ENCODE data around the gene CACNA2D3.

The CACNA2D3 gene

DNA sequence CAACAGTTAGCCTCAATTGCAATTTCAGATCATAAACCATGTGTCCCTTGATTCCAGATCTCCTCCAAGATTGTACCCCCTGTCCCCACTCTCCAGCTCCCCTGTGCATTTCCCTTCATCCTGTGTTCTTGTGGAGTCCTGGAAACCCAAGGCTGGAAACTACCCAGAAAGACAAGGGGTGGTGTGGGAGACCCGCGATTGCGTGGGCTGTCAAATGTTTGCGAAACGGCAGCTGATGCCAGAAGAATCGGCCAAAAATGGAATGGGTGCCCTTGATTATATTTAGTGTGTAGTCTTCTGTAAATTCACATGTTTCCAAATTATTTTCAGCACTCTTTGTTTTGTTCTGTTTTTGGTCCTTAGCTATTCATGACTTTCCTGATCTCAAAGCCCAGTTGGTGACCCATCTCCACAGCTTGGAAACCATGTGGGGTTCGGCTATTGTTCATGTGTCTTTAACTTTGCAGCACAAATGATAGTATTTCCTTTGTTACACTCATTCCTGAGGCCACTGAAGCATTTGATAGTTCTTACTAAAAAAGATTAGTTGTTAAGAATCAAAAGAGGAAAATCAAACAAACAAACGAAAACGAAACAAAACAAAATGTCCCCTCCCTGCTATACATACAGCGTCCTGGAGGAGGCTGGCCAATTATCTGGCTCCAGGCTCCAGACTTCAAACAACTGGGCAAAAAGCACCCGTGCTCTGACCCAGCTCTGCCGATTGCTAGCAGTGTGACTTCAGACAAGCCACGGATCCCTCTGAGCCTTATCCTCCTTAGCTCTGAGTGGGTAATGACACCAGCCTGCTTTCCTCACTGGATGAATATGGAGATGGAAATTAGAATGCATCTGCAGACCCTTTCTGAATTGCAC, 120.9 kb downstream of the CACNA2D3 start:
- no peak for FAIRE-seq
- TF ChIP-seq, protein P1, sequence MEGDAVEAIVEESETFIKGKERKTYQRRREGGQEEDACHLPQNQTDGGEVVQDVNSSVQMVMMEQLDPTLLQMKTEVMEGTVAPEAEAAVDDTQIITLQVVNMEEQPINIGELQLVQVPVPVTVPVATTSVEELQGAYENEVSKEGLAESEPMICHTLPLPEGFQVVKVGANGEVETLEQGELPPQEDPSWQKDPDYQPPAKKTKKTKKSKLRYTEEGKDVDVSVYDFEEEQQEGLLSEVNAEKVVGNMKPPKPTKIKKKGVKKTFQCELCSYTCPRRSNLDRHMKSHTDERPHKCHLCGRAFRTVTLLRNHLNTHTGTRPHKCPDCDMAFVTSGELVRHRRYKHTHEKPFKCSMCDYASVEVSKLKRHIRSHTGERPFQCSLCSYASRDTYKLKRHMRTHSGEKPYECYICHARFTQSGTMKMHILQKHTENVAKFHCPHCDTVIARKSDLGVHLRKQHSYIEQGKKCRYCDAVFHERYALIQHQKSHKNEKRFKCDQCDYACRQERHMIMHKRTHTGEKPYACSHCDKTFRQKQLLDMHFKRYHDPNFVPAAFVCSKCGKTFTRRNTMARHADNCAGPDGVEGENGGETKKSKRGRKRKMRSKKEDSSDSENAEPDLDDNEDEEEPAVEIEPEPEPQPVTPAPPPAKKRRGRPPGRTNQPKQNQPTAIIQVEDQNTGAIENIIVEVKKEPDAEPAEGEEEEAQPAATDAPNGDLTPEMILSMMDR (IDR thresholded peaks at IDR 0.05; ENCODE audit: insufficient read depth, missing control alignments): no peak
- no peak for DNase-seq (ENCODE audit: insufficient read length, low spot score)

DNA sequence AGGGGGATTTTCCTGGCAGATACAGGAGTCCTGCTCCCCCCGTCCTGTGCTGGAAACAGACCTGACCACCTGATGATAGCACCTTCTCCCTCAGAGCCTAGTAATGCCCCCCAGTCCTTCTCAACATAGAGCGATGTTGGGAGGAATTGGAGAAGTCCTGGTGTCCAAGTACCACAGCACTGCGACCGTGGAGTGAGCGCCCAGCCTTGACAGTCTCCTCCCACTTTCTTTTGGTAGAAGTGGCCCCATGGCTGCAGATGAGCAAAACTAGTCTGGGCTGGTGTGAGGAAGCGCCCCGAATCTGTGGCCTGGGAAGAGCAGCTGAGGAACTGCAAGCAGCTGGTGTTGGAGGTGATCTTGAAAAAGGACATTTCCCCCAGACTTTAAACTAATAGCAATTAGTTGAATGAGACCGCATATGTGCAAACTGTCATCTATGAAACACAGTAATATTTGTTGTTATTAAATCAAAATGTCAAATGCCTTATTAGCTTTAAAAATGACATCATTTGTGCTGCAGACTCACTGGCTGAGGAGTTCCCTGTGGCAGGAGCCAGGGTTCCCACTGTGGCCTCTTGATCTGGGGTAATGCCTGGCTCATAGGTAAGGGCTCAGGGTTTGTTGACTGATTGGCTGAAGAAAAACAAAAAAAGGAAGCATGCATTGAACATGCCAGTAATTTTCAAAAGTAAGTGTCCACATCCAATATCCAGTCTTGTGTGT, 121.8 kb downstream of the CACNA2D3 start:
- no peak for DNase-seq (ENCODE audit: insufficient read length, low spot score)
- TF ChIP-seq, protein P1 (IDR thresholded peaks at IDR 0.05; ENCODE audit: insufficient read depth, missing control alignments): no peak
- FAIRE-seq: no peak

DNA sequence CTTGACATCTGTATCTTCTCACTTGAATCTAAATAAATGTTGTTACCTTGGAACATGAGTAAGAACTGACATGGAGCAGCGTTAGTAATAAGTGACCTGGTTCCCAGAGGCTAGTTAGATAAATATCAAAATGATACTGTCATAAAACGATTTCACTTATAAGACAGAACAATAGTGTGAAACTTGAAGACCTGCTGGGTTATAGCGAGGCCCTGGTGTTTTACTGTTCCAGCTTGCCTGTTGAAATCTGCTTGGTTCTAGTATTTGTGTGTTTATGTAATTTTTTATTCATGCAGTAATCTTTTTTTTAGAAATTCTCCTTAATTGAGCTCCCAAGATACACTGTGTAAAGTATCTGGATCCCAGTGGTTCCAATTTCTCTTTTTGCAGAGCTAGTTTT, 129.4 kb downstream of the CACNA2D3 start:
- TF ChIP-seq, protein P1 (IDR thresholded peaks at IDR 0.05; ENCODE audit: insufficient read depth, missing control alignments): no peak
- no peak for FAIRE-seq
- no peak for DNase-seq (ENCODE audit: insufficient read length, low spot score)

DNA sequence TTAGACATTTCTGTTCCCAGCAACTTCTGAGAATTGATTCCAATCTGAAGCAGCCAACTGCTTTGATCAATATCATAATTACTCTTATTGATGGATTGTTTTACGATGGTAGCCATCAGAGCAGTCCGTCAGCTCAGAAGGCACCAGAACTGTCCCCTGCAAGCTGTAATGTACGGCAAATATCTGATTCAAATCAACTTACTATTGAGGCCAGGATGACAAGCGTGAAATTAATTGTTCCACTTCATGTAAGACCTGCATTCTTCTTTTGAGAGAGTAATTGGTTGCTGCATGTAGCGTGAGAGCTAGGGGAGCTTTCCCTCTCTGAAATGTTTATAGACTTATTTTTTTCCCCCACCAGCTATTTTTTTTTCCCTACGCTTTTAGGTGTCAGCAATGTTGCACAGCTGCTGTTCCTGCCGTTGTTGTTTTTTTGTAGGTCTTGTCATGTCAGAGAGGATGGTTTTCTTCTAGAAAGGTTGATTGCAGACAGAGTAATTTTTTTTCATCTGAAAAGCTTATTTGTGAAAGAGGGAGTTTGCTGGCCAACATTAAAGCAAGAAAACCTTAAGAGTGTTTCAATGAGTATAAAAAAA, 134.9 kb downstream of the CACNA2D3 start:
- TF ChIP-seq, protein P1 (IDR thresholded peaks at IDR 0.05; ENCODE audit: insufficient read depth, missing control alignments): no peak
- FAIRE-seq (no peak), DNase-seq (ENCODE audit: insufficient read length, low spot score) (no peak)

DNA sequence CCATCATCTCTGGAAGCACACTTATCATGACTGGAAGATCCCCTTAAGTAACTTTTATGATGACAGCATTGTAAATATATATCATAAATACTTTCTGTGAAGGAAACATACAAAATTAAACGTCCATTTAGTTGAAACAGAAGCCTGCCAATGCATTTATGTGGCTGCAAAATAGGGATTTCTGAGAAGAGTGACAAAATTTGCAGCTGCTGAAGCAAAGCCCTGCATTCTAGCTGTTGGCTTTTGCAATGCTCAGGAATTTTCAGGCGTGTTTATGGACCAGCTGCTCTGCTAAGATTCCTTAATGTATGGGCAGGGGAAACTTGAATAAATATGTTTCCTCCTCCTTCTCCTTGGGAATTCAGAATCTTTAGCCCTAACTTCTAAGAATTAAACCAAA, 137.3 kb downstream of the CACNA2D3 start:
- no peak for FAIRE-seq
- no peak for DNase-seq (ENCODE audit: insufficient read length, low spot score)
- TF ChIP-seq, protein P1 (IDR thresholded peaks at IDR 0.05; ENCODE audit: insufficient read depth, missing control alignments): no peak

DNA sequence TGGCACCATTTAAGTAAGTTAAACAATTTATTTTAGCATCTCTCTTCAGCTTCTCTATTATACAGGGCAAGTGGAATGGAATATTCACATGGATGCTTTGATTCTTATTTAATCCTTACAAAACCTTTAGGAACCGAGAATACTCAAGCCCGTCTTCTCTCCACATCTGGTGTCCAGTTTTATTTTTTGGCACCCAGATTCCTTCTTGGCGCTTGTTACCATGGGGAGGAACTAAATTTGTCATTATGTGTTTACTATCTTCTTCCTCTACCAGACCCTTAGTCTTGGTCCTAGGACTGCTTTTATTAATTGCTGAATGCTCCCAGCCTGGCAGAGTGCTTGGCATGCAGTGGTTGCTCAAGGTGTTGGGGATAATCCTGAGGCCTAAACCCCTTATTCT, 138.8 kb downstream of the CACNA2D3 start:
- FAIRE-seq: no peak

More for the DNA sequence above, 138.8 kb downstream of the CACNA2D3 start:
- DNase-seq (ENCODE audit: insufficient read length, low spot score): no peak
- TF ChIP-seq, protein P1 (IDR thresholded peaks at IDR 0.05; ENCODE audit: insufficient read depth, missing control alignments): no peak

All from D721Med (cell line).